Transverse colon (tissue), 4 donors: ENCODE measurements around the gene CDK14. TPM values are rescaled to one million over a fixed set of nuclear protein-coding genes. Genes with fewer than 3 reads are reported as not detected.

Experiments used
- DNase-seq: peaks from one replicate; pipeline ENCODE4 v3.0.0-alpha.2; 2019
- H3K27ac ChIP-seq, 4 donors: fragments of 200-600 bp; sonication (generic); 2 replicates each; pipeline ENCODE4 v1.5.1; 2016 to 2018; ENCODE audit warnings: inconsistent platforms in 4 of 4
- H3K27me3 ChIP-seq: fragments of 200-600 bp; sonication (generic); 2 replicates; pipeline ENCODE4 v1.5.1; 2017; ENCODE audit warnings: inconsistent platforms
- H3K36me3 ChIP-seq, 4 donors: fragments of 200-600 bp; sonication (generic); 2 replicates each; pipeline ENCODE4 v1.5.1; 2017 to 2019; ENCODE audit warnings: inconsistent platforms in 4 of 4
- H3K4me1 ChIP-seq, 4 donors: fragments of 200-600 bp; sonication (generic); 2 replicates each; pipeline ENCODE4 v1.5.1; 2017 to 2020; ENCODE audit warnings: inconsistent platforms in 4 of 4
- H3K4me3 ChIP-seq, 4 donors: fragments of 200-600 bp; sonication (generic); 1 replicate in 1 of 4; 2 replicates in 3 of 4; pipeline versions ENCODE4 v1.5.1 to v1.6.1; 2017 to 2019; ENCODE audit warnings: inconsistent platforms in 4 of 4
- H3K9me3 ChIP-seq, 2 donors: fragments of 200-600 bp; sonication (generic); 2 replicates each; pipeline ENCODE4 v1.5.1; 2017 to 2019; ENCODE audit warnings: inconsistent platforms in 2 of 2
- CTCF ChIP-seq, 5 experiments: fragments of 200-600 bp in 3 of 5; fragments of 450-650 bp in 2 of 5; sonication (generic) in 3 of 5; IDR thresholded peaks; 1 replicate in 2 of 5; 2 replicates in 3 of 5; pipeline ENCODE4 v1.5.1; 2016 to 2017; ENCODE audit warnings: antibody characterized with exemption in 5 of 5, inconsistent platforms in 3 of 5, mild to moderate bottlenecking in 2 of 5, moderate library complexity in 1 of 5
- EP300 ChIP-seq: sonication (generic); formaldehyde crosslinking; IDR thresholded peaks from one replicate; pipeline ENCODE4 v1.6.1; 2017; ENCODE audit warnings: antibody characterized with exemption, low read depth
- POLR2A ChIP-seq: fragments of 450-650 bp; IDR thresholded peaks from one replicate; pipeline ENCODE4 v1.6.1; 2016; ENCODE audit warnings: antibody characterized with exemption, mild to moderate bottlenecking, moderate library complexity
- POLR2AphosphoS5 ChIP-seq, 3 donors: sonication (generic); formaldehyde crosslinking; IDR thresholded peaks; one replicate each; pipeline ENCODE4 v1.6.1; 2016; ENCODE audit warnings: antibody characterized with exemption in 3 of 3
- WGBS, 2 donors: methylation state at CpG; one replicate each; pipeline ENCODE4 v1.1.5; 2018; ENCODE audit warnings: low coverage in 1 of 2; 5-methylcytosine and 5-hydroxymethylcytosine counted together
- in situ Hi-C, 4 donors: fragments of 200-750 bp; cut with MboI; loops; one replicate each; pipeline versions ENCODE4 v1.15.0 to v1.15.1; 2017; ENCODE audit warnings: low sequenced_read_pairs in 3 of 4, low pct_ligation_motif_present in 1 of 4, low pct_unique_long_range_greater_than_20kb in 1 of 4
- intact Hi-C: fragments of 100-400 bp; cut with DNase I; formaldehyde crosslinking; loops from one replicate; pipeline ENCODE4 v1.15.1; 2023; ENCODE audit warnings: low total_unique reads
- total RNA-seq, 4 donors: library from RNA; depleted of rRNA; stranded (reverse); fragments of >200 nt; gene quantifications; one replicate each; pipeline ENCODE4 v1.1.0, GENCODE V29; 2016

Gene CDK14
- total RNA-seq, 4 donors from 2014 or later: 0.40 to 15.4 (median 4.8) TPM

- no peaks in the 10 kb centered on the region for H3K9me3 ChIP-seq
- no peak for TF ChIP-seq POLR2AphosphoS5 (IDR thresholded peaks at IDR 0.05)
- TF ChIP-seq POLR2A: no peak
- H3K4me1 ChIP-seq: no peaks in the 10 kb centered on the region
- intact Hi-C loops (no loop called here), in situ Hi-C loops (no loop called here)
- no peak overlapping the region for H3K27ac ChIP-seq
- DNase-seq: no peak
- no peak overlapping the region for H3K4me3 ChIP-seq
- H3K36me3 ChIP-seq: no peaks in the 10 kb centered on the region
- H3K27me3 ChIP-seq: no peaks in the 10 kb centered on the region
- 51 to 60% methylated on average over 4 of the region's 4 CpGs for WGBS, 2 donors
These were observed 544.9 kb downstream of the CDK14 start for GRCh38 chr7:91140982-91141381.

- 30 to 89% methylated on average over 1 of the region's 1 CpG for WGBS, 2 donors
- no peaks in the 10 kb centered on the region for H3K4me1 ChIP-seq
- DNase-seq: no peak
- H3K27me3 ChIP-seq: no peaks in the 10 kb centered on the region
- no peaks in the 10 kb centered on the region for H3K36me3 ChIP-seq
- no peak overlapping the region for H3K4me3 ChIP-seq
- H3K27ac ChIP-seq: no peak overlapping the region
- H3K9me3 ChIP-seq: no peaks in the 10 kb centered on the region
- no peak for TF ChIP-seq CTCF (IDR thresholded peaks at IDR 0.05)
- TF ChIP-seq POLR2AphosphoS5 (IDR thresholded peaks at IDR 0.05): no peak
- no peak for TF ChIP-seq EP300
- no peak for TF ChIP-seq POLR2A
- intact Hi-C loops: no loop called here
- in situ Hi-C loops: no loop called here
These were observed 546.6 kb downstream of the CDK14 start for GRCh38 chr7:91142743-91143142.

GRCh38 chr7:91149341-91150246 lies 553.5 kb downstream of the CDK14 start:
- TF ChIP-seq POLR2A (no peak), EP300 (no peak), POLR2AphosphoS5 (IDR thresholded peaks at IDR 0.05) (no peak), CTCF (IDR thresholded peaks at IDR 0.05) (no peak)
- WGBS, 2 donors: 83 to 92% methylated on average over 2 to 3 of the region's 3 CpGs
- intact Hi-C loops: no loop called here
- no peak for DNase-seq
- H3K4me3 ChIP-seq: no peak overlapping the region
- H3K36me3 ChIP-seq: no peaks in the 10 kb centered on the region
- in situ Hi-C loops: no loop called here
- no peaks in the 10 kb centered on the region for H3K4me1 ChIP-seq
- H3K27me3 ChIP-seq: no peaks in the 10 kb centered on the region
- no peak overlapping the region for H3K27ac ChIP-seq
- no peaks in the 10 kb centered on the region for H3K9me3 ChIP-seq

DNA sequence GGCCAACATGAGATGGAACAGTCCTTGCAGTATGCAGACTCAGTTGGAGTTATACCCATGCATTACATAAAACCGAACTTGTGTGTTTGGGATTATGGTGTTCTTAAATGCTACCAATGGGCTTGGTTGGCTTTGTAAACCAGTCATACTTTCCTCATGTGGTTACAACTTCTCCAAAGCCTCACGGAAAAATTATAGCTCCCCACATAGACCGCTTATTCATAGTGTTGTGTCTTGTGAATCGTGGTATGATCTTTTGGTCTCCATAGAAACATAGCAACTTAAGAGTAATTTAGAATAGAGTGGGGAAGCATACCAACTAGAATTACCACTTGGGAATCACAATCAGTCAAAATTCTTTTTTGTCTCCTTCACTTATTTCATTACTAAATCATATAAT lies 555.8 kb downstream of the CDK14 start:
- H3K27me3 ChIP-seq: no peaks in the 10 kb centered on the region
- H3K4me3 ChIP-seq: no peak overlapping the region
- H3K36me3 ChIP-seq: no peaks in the 10 kb centered on the region
- WGBS, 2 donors: 80 to 83% methylated on average over 4 of the region's 4 CpGs
- in situ Hi-C loops: no loop called here
- no peak for DNase-seq
- H3K4me1 ChIP-seq: no peaks in the 10 kb centered on the region
- no peak for TF ChIP-seq EP300
- no peak overlapping the region for H3K27ac ChIP-seq
- no peaks in the 10 kb centered on the region for H3K9me3 ChIP-seq
- intact Hi-C loops: no loop called here

DNA sequence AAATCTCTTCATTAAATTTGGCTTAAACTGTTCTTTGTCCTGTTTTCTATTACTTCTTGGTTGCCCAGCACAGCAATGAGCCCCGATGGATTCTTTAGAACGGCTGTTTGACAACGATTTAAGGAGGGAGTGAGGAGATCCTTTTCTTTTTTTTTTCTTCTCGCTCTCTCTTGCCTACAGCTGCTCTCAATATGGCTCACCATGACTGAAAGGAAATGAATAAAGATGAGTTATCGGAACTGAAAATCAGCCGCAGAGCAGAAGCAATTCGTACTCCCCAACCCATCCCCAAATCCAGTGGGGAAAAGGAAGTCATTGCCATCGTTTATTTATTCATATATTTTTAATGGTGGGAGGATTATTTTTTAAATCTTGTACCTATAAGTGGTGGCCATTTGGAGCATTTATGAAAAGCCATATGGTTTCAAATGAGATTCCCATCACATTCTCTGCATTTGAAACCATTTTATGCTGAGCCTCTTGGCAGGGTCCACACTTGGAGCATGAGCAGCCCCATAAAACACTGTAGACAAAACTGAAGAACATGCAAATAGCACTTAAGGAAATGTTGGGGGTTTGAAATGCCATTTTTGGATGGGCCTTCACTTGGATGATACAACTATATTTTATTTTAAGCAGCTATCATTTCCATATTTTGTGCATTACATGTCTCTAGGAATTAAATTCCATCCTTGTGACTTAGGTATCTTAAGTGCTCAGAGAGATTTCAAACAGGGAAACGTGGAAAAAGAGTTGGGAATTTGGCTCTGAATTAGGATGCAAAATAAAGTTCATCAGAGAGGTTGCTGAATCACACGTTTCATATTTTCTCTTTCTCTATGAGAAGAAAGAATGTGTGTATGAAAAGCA lies 560.4 kb downstream of the CDK14 start:
- Histone ChIP-seq H3K27me3 (no peaks in the 10 kb centered on the region), H3K4me1 (no peaks in the 10 kb centered on the region), H3K27ac (no peak overlapping the region), H3K36me3 (no peaks in the 10 kb centered on the region), H3K4me3 (no peak overlapping the region), H3K9me3 (no peaks in the 10 kb centered on the region)
- no peak for DNase-seq
- no peak for TF ChIP-seq EP300
- no peak for TF ChIP-seq POLR2A
- TF ChIP-seq CTCF (IDR thresholded peaks at IDR 0.05): no peak
- TF ChIP-seq POLR2AphosphoS5 (IDR thresholded peaks at IDR 0.05): no peak
- 83 to 84% methylated on average over 10 of the region's 10 CpGs for WGBS, 2 donors
- intact Hi-C loops (no loop called here), in situ Hi-C loops (no loop called here)
